ENCODE results near the gene CYP4F3. TPM values are rescaled to one million over a fixed set of nuclear protein-coding genes. Genes with fewer than 3 reads are reported as not detected.
"Not testable (repeated sequence)": the region's sequence is repeated elsewhere in the genome, so short reads cannot be mapped to it uniquely, and the experiment has no call there.

CYP4F3 gene
- total RNA-seq, 1 experiment from 2014 or later, result 57.6 TPM

GRCh38 chr19:15649526-15649925, 8.8 kb downstream of the CYP4F3 start:
- no peaks in the 10 kb centered on the region for H3K4me1 ChIP-seq (replicated peaks; ENCODE audit: insufficient read depth)
- ChIA-PET POLR2A (ENCODE audit: unreplicated experiment) (interaction anchor here (0.6 kb wide), 1 partner anchor 15 kb away, joined by 4 read pairs; no protein-coding TSS in a partner anchor), CTCF (no interaction called here)
- H3K9me3 ChIP-seq (ENCODE audit: insufficient read depth, low read depth), result no peaks in the 10 kb centered on the region
- BruUV-seq (replicated peaks), result no TSS peak
- TF ChIP-seq CTCF (conservative IDR thresholded peaks at IDR 0.05) (no peak), EZH2 (IDR thresholded peaks at IDR 0.05; ENCODE audit: low read depth) (no peak)
- DNase-seq, result no peak
- no peaks in the 10 kb centered on the region for H3F3A ChIP-seq (ENCODE audit: insufficient read depth, low read depth)
- H3K27me3 ChIP-seq (ENCODE audit: insufficient read depth, low read depth), result no peaks in the 10 kb centered on the region
- intact Hi-C loops (cut with micrococcal nuclease; ENCODE audit: unreplicated experiment), result no loop called here
- no peak overlapping the region for H3K27ac ChIP-seq
- no peaks in the 10 kb centered on the region for H3K9me2 ChIP-seq (ENCODE audit: insufficient read depth)
- H3K79me2 ChIP-seq (ENCODE audit: low read depth), result no peaks in the 10 kb centered on the region
- H3K4me3 ChIP-seq, result no peak overlapping the region
- H3K36me3 ChIP-seq (ENCODE audit: low read depth), result no peaks in the 10 kb centered on the region
- no peak overlapping the region for H2AFZ ChIP-seq
- no peaks in the 10 kb centered on the region for H4K20me1 ChIP-seq (ENCODE audit: insufficient read depth)
- no peak overlapping the region for H3K4me2 ChIP-seq

GRCh38 chr19:15650123-15650522, 9.4 kb downstream of the CYP4F3 start:
- H3K36me3 ChIP-seq (ENCODE audit: low read depth); H4K20me1 ChIP-seq (ENCODE audit: insufficient read depth); H3K4me1 ChIP-seq (replicated peaks; ENCODE audit: insufficient read depth); DNase-seq; intact Hi-C loops (cut with micrococcal nuclease; ENCODE audit: unreplicated experiment); H3K79me2 ChIP-seq (ENCODE audit: low read depth); H3K4me2 ChIP-seq; H3F3A ChIP-seq (ENCODE audit: insufficient read depth, low read depth); BruUV-seq (replicated peaks); H3K9me3 ChIP-seq (ENCODE audit: insufficient read depth, low read depth); H3K27ac ChIP-seq; H3K4me3 ChIP-seq; CTCF ChIA-PET; H2AFZ ChIP-seq; H3K27me3 ChIP-seq (ENCODE audit: insufficient read depth, low read depth); H3K9me2 ChIP-seq (ENCODE audit: insufficient read depth): not testable (repeated sequence)
- POLR2A ChIA-PET (ENCODE audit: unreplicated experiment), result interaction anchor here (0.6 kb wide), 1 partner anchor 15 kb away, joined by 4 read pairs; no protein-coding TSS in a partner anchor

GRCh38 chr19:15651791-15652190, 11.1 kb downstream of the CYP4F3 start:
- Histone ChIP-seq H3K27me3 (ENCODE audit: insufficient read depth, low read depth) (no peaks in the 10 kb centered on the region), H3K4me1 (replicated peaks; ENCODE audit: insufficient read depth) (no peaks in the 10 kb centered on the region), H3K9me3 (ENCODE audit: insufficient read depth, low read depth) (no peaks in the 10 kb centered on the region), H3K9me2 (ENCODE audit: insufficient read depth) (no peaks in the 10 kb centered on the region), H4K20me1 (ENCODE audit: insufficient read depth) (no peaks in the 10 kb centered on the region), H3F3A (ENCODE audit: insufficient read depth, low read depth) (no peaks in the 10 kb centered on the region), H2AFZ (no peak overlapping the region), H3K4me3 (no peak overlapping the region), H3K27ac (no peak overlapping the region), H3K4me2 (no peak overlapping the region), H3K79me2 (ENCODE audit: low read depth) (no peaks in the 10 kb centered on the region), H3K36me3 (ENCODE audit: low read depth) (no peaks in the 10 kb centered on the region)
- BruUV-seq (replicated peaks), result no TSS peak
- no peak for DNase-seq
- ChIA-PET POLR2A (ENCODE audit: unreplicated experiment) (no interaction called here), CTCF (no interaction called here)
- no peak for TF ChIP-seq CTCF (conservative IDR thresholded peaks at IDR 0.05)
- no peak for TF ChIP-seq EZH2 (IDR thresholded peaks at IDR 0.05; ENCODE audit: low read depth)
- intact Hi-C loops (cut with micrococcal nuclease; ENCODE audit: unreplicated experiment), result no loop called here

GRCh38 chr19:15652559-15653278, 12.0 kb downstream of the CYP4F3 start:
- Histone ChIP-seq H3F3A (ENCODE audit: insufficient read depth, low read depth) (no peaks in the 10 kb centered on the region), H3K9me3 (ENCODE audit: insufficient read depth, low read depth) (no peaks in the 10 kb centered on the region), H4K20me1 (ENCODE audit: insufficient read depth) (no peaks in the 10 kb centered on the region), H3K4me3 (no peak overlapping the region), H3K27me3 (ENCODE audit: insufficient read depth, low read depth) (no peaks in the 10 kb centered on the region), H2AFZ (no peak overlapping the region), H3K4me2 (no peak overlapping the region), H3K27ac (no peak overlapping the region), H3K9me2 (ENCODE audit: insufficient read depth) (no peaks in the 10 kb centered on the region), H3K4me1 (replicated peaks; ENCODE audit: insufficient read depth) (no peaks in the 10 kb centered on the region), H3K36me3 (ENCODE audit: low read depth) (no peaks in the 10 kb centered on the region), H3K79me2 (ENCODE audit: low read depth) (no peaks in the 10 kb centered on the region)
- POLR2A ChIA-PET (ENCODE audit: unreplicated experiment), result no interaction called here
- BruUV-seq (replicated peaks), result no TSS peak
- intact Hi-C loops (cut with micrococcal nuclease; ENCODE audit: unreplicated experiment), result no loop called here
- no peak for DNase-seq
- TF ChIP-seq EZH2 (IDR thresholded peaks at IDR 0.05; ENCODE audit: low read depth) (no peak), CTCF (conservative IDR thresholded peaks at IDR 0.05) (no peak)
- CTCF ChIA-PET, result no interaction called here

Data from PC-9 (cell line).